ENCODE data around the gene FN3KRP.

Gene FN3KRP, protein sequence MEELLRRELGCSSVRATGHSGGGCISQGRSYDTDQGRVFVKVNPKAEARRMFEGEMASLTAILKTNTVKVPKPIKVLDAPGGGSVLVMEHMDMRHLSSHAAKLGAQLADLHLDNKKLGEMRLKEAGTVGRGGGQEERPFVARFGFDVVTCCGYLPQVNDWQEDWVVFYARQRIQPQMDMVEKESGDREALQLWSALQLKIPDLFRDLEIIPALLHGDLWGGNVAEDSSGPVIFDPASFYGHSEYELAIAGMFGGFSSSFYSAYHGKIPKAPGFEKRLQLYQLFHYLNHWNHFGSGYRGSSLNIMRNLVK

GRCh38 chr17:82716203-82717010 is at the start of gene FN3KRP:
Gene FN3KRP, plus strand, starts transcription at chr17:82716706. Its CDS starts 50 bp downstream, at chr17:82716756.
- DNase-seq: peak; percentile 89

DNA sequence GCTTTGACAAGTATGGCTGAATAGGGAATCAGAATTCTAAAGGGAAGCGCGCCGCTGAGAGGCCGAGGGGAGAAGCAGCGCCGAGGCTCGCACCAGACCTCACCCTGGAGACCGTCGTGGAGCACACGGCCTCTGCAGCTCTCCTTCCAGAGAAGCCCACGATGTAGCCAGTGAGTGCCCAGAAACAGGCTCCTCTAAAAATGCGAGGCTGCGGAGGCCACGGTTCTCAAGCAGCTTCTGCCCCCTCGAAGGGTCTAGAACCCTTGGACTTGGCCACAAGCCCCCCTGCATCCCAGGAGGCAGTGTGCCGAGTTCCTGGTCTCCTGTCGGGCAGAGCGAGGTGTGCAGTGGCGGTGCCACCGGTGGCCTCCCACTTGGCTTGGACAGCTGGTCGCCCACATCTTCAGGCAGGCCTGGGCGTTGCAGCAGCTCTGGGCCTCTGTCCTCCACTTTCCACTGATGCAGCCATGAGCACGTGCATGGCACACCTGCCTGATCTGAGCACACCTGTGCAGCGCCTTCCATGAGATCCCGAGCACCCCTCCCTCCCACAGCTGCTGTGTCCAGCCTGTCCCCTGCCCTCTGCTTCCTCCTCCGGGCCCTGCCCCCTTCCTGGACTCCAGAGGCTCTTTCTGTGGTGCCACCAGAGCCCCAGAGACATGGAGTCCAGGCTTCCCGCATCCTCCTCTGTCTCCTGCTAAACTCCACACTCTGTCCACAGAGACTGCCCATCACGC is 49.4 kb upstream of the FN3KRP start:
- no peak for DNase-seq

DNA sequence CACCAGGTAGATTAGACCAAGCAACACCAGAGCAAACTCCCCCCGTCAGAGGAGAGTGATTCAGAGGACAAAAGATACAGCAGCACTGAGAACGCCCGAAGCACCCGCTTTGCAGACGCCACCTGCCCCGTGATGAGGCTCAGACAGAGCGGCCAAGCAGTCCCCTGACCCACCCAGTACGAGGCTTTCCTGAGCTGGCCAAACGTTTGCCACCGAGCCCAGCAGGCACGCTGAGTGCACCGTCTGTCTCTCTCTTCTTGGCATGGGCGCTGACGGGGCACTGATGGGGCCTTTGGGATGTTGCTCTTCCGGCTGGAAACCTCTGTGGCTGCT is 48.9 kb upstream of the FN3KRP start:
- no peak for DNase-seq

DNA sequence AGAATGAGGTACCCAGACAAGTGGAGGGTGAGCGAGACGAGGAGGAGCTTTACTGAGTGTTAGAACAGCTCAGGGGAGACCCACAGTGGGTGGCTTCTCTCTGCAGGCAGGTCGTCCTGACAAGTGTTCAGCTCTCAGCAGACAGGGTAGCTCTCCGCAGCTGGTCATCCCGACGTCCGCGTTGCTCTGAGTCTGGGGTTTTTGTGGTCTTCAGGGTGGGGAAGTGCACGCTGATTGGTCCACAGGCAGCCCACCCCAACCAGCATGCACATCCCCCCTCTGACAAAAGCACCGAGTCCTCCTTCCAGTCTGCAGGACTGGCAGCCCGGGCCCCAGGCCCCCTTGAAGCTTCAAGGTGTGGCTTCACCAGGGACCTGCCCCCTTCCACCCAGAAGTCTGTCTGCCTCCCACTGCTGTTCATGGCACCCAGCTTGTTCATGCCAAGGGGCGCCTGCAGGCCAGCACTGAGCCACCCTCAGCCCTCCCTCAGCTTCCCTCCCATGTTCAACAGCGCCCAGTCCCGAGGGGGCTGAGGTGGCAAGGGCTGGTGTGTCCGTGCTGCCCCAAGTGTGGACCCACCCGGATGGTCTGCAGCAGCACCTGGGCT is 48.4 kb upstream of the FN3KRP start:
- no peak for DNase-seq

DNA sequence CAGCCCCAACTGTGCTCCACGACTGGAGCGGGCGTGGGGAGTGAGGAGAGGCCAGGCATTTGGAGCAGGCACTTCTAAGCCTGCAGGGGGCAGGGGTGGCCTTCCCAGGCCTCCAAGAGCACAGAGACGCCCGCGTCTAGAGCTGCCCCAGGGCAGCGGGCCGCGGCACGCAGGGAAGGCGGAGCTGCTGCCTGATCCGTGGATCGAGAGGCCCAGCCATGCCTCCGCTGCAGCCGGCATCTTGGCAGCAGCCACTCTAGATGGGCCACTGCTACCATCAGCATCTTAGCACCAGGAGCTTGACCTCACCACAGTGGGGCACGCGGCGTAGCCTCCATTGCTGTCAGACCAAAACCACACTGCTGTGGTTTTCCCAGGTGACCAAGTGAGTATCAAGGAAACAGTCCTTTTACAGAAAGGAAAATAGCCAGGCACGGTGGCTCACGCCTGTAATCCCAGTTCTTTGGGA is 47.8 kb upstream of the FN3KRP start:
- DNase-seq: no peak

DNA sequence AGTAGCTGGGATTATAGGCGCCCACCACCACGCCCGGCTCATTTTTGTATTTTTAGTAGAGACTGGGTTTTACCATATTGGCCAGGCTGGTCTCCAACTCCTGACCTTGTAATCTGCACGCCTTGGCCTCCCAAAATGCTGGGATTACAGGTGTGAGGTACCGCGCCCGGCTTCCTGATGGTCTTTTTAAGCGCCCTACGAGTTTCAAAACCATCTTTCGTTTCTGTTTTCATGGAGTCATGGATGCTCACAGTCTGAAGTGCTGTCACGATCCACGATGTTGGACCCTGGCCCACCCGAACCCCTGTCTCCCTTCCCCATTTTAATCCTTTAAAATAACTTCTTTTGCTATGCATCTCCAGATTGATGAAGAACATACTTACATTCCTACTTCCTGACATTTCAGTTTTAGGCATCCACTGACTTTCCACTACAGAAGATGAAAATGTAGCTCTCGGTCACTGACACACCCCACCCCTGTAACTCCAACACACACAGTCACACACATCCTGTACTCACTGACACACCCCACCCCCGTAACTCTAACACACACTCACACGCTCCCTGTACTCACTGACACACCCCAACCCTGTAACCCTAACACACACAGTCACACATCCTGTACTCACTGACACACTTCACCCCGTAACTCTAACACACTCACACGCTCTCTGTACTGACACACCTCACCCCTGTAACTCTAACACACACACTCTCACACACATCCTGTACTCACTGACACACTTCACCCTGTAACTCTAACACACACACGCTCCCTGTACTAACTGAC is 45.6 kb upstream of the FN3KRP start:
- no peak for DNase-seq

DNA sequence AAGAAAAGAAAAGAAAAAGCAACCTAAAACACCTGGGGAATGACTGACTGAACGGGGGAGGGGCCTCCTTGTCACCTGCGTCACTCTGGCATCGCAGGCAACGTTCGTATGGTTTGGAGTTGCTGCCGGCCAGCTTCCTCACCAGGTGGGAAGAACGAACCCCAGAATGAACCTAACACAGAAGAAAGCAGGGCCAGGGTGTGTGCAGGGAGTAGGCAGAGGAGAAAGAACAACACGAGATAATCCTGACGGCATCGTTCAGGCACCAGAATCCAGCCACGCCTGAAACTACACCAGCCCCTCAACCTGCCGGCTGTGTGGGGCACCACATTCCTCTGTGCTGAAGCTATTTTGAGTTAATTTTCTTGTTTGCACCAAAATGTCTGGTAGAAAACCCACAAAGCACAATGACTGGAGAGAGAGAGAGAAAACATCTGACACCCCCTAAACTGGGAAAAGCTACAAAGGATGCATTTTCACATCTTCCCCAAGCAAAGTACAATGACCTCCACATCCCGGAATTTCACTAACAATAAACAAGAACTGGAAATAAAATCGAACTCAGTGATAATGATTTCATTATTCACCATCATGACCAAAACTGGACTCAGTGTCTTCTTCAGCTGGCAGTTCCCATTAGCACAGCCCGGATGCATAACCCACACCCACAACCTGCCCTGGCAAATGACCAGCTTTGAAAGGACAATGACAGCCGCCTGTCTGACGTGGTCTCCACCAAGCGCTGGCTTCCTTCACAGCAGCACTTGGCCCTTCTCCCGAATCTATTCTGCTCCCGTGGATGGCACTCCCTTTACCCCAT is 41.6 kb upstream of the FN3KRP start:
- no peak for DNase-seq

- no peak for DNase-seq
Observed at GRCh38 chr17:82675476-82676245, 40.8 kb upstream of the FN3KRP start.

GRCh38 chr17:82677353-82677925 is 39.1 kb upstream of the FN3KRP start:
- DNase-seq: no peak

- DNase-seq: no peak
Observed at GRCh38 chr17:82678265-82678891, 38.1 kb upstream of the FN3KRP start.

DNA sequence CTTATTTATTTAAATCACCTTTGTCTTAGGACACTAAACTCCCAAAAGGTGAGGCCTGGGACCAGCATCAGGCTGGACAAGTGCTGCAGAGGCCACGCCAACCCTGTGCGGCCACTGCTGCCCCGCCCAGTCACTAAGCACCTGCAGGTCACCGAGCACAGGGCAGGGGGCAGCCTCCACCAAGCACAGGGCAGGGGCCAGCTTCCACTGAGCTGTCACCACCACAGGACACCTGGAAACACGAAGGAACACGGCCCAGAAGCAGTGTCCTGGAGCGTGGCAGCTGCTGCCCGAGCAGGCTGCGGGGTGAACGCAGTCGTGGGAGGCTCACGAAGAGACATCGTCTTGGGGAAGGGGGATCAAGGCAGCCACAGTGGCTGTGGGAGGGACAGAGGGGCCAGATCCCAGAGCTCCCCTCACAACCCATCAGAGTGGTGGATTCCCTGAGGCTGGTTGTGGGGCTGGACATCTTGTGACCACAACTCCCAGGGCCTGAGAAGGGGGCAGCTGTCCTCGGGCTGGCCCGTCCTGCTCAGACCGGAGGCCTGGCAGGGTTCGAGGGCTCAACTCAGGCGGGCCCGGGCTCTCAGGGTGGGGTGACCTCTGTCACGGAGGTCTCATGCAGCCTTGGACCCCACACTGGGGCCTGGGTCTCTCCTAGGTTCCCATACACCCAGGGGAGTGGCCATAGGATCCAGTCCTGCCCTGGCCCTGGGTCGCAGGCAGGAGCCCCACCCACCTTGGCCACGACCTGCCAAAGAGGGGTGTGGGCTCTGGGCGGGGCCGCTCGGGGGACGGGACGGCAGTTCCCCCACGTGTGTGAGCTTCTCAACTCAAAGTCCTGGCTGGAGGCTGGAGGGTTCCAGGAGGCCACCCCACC is 36.7 kb upstream of the FN3KRP start:
- no peak for DNase-seq

- DNase-seq: no peak
Observed at GRCh38 chr17:82681547-82681946, 35.0 kb upstream of the FN3KRP start.

GRCh38 chr17:82683534-82683933 is 33.0 kb upstream of the FN3KRP start:
- no peak for DNase-seq

GRCh38 chr17:82684228-82684841 is 32.2 kb upstream of the FN3KRP start:
- no peak for DNase-seq

GRCh38 chr17:82685291-82685690 is 31.2 kb upstream of the FN3KRP start:
- DNase-seq: no peak

- DNase-seq: no peak
Observed at GRCh38 chr17:82686366-82687324, 29.9 kb upstream of the FN3KRP start.

DNA sequence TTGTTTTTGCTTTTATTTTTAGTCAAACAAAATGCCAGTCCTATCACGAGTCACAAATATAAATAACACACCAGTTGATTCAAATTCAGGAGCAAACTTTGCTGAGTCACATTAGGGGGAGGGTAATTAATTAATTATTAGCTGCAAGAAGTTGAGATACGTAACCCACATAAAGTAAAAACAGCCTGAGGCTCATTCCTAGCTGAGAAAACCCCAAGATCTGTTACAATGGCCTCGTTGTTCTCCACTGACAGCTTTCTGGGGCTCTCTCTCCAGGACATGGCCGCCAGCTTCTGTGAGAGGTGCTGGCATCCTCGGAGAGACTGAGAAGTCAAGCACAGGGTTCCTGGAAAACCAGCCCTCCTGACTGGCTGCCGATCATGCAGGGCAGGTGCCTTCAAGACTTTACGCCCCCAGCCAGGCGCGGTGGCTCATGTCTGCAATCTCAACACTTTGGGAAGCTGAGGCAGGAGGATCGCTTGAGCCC is 29.1 kb upstream of the FN3KRP start:
- no peak for DNase-seq
